HG02973 (cell line): Measurements from ENCODE around the gene IPCEF1.
A peak's percentile ranks its signal among the peaks of the same experiment; 100 is the strongest.

ENCODE experiments used
- ATAC-seq: cut with Tn5 transposase; IDR thresholded peaks from one replicate; pipeline ENCODE4 v1.9.1; 2021; ENCODE audit warnings: moderate library complexity; ENCODE audit not compliant: unreplicated experiment

IPCEF1 gene

DNA sequence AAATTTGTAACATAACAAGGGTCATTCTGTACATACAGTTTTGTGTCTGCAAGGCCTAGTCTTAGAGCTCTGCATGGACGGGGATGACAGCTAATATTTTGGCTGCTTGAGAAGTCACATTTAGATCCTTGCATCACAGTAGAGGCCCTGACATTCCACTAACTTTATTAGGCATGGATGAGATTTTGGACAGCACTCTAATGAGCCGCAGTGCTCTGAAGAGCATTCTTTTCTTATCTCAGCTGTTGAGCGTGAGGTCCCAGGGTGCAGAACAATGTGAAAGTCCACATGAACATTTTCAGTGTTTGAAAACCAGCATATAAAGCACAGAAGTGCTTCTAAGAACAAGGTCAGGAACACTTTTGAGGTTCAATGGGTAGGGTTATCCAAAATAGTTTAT lies 58.9 kb downstream of the IPCEF1 start:
- ATAC-seq, result no peak

DNA sequence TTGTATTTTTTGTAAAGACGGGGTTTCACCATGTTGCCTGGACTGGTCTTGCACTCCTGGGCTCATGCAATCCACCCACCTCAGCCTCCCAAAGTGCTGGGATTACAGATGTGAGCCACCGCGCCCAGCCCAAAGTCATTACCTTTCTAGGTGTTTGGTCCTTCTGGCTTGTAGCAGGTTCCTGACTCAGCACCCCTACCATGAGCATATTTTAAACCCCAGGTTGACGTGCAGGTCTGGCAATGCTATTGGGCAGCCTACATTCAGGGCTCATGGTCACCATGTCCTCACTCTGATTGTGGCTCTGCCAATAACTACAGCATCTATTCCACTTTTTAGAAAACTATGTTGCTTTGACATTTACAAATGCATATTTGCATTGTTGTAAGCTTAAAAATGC lies 59.4 kb downstream of the IPCEF1 start:
- no peak for ATAC-seq

DNA sequence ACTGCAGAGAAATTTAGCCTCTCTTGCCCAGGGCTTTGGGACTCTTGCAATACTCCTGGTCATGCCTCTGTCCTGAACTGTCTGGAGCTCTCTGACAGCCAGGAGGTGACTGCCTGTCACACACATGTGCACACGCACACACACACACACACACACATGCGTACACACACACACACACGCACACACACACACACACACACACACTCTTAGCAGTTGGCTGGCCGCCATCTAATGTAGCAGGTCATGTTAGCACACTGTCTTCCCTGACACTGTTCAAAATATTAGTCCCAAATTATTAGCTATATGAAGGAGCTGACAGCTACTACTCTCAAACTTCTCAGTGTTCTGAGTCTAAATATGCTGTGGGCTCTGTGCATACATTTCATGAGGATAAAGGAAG lies 60.9 kb downstream of the IPCEF1 start:
- no peak for ATAC-seq

DNA sequence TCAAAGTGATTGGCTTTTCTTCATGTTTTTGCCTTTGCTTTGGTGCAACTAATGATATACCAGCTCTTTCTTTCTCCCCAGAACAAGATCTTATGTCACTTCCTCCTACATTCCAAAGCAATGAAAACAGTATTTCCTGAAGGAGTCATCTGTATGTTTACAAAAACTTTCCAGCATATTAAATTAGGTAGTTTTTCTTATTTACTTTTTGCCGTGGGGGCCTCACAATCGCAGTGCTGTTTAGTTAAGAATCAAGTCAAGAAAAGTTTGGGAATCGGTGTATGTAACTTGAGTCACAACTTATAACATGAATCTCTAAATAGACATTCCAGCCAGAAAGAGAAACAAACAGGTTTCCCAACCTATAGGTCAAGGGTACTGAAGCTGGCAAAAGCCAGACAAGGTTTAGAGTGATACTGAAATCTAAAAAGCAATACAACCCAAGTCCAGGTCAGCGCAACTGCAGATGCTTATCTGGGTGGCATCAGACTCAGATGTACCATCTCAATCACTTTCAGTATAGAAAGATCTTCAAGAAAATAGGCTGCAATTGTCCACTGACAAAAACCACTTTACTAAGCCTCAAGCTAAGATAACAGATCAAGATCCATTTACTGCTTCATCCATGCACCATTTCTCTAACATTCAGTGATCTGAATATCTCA lies 63.6 kb downstream of the IPCEF1 start:
- ATAC-seq, result no peak

DNA sequence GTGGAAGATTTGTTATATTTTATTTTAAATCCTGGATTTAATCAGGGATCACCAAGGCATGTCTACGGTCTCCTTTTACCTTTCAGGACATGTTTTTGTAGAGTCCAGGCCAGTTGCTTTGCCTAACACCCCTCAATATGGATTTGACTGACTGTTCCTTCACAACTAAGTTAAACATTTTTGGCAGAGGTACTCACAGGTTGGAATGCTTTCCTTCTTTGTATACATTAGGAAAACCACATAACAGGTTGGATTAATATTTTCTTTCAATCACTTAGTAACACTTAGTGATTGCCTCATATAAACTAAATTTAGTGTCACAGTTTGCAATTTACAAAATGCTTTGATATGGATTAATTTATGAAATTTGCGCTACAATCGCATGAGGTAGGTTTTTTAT lies 64.5 kb downstream of the IPCEF1 start:
- ATAC-seq, result no peak

DNA sequence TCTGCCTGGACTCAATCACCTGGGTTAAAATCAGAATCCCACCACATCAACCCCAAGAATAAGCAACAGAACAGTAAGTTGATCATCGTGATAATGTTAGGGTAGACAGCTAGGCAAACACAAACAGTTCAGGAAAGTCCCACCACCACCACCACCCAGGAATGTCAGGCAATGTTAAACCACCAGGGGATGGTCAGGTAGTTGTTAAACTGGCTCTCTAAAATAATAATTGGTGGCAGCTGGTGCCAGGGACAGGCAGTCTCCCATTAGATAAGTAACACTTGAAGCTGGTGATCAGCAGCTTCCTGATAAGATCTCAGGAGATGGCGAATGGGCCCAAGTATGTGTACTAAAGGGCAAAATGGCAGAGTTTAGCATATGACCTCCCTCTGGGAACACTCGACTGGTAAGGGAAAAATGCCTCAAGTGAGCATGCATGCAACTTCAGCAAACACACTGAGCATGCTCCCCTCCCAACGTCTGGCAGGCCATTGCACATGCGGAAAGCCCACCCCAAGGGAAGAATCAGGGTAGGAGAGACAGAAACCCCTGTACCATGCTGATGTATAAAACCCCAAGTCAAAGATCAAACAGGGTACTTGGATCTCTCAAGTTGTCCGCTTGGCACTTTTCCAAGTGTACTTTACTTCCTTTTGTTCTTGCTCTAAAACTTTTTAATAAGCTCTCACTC lies 66.6 kb downstream of the IPCEF1 start:
- ATAC-seq, result no peak

DNA sequence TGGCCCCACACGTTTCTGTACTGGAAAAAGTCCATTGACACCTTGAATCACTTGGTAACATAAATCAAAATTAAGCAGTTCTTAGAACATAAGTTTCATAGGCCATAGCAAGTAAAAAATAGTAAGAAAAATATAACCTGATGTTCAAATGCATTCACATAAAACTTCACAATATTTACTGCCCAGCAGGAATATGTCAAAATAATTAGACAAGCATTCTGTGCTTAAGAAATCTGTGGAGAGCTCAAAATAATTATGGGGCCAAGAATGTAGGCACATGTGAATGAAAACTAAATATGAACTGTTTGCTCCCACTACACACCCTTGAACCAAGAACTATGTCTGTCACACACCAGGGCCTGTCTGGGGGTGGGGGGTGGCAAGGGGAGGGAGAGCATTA lies 70.8 kb downstream of the IPCEF1 start:
- ATAC-seq, result no peak

DNA sequence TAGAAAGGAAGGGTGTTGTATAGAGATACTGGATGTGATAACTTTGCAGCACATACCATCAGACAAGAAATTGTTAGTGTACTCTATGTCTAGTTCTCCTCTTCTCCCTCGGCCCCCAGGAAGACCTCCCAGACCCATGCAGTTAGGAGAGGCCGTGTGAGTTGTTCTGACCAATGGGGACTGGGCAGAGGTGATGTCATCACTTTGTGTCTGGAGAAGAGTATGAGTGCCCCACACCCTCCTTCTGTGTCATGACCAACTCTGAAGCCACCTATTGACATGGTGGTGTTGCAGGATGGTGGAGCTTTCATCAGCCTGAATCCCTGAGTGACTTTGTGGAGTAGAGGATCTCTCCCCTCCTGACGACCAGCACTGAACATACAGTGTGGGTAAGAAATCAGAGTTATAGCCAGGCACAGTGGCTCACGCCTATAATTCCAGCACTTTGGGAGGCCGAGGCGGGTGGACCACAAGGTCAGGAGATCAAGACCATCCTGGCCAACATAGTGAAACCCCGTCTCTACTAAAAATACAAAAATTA lies 72.2 kb downstream of the IPCEF1 start:
- no peak for ATAC-seq

DNA sequence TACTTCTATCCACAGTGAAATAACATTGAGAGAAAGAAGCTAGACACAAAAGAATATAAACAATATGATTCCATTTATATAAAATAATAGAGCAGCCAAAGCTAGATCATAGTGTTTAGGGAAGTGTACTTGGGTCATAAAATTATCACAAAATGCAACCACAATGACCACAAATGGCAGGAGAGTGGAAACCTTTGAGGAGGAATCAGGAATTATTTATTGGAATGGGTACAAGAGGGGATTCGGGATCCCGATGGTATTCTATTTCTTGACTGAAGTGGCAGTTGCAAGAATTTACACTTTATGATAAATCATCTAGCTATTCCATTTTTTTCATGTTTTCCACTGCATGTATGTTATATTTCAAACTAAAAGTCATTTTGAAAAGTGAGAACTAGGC lies 76.1 kb downstream of the IPCEF1 start:
- no peak for ATAC-seq

DNA sequence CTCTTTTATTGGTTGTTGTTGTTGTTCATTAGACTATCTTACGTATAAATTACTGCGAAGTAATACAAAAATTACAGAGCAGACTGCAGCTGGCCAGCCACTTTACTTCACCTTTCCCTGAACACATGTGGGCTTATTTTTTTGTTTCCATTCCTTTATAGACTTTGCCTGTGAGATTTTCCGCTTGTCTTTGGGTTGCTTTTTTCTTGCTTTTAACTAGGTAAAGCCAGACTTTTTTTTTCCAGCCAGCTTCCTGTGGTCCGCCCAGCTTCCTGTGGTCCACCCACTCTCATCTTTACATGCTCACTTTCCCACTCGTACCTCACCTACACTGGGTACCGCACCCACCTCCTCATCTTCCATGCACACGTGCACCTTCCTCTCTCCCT lies 79.0 kb downstream of the IPCEF1 start:
- no peak for ATAC-seq

DNA sequence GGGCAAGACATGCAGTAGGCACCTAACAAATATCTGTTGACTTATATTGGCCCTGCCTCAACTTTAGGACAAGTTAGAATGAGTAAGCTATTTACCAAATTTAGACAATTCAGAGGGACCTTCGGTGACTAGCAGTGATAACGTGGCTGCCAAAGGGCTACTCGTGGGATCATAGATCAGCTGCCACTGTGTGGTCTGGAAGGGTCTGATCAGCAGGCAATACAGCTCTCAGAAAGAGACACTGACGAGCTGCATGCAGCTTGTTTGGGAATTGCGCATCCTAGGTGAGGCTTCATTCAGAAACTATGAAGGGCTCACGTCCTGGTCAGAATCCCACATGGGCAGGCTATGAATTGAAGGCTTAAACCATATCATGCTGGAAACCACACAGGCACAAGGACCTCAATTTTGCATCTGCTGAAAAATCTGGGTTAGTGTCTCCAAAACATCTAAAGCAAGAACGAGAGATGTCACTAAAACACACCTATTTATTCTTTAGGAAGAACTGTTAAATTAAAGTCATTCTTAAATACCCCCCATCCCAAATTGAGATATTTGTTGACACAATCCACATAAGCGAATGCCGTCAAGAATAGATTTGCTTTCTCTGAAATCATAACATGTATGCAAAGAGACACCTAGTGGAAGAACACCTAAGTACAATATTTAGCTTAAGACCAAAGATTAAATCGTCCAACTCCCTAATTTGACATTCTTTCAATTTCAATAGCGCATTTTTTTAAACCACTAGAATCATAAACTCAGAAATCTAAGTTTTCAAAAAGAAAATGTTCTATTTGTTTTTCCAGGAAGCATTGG lies 79.6 kb downstream of the IPCEF1 start:
- ATAC-seq, result peak; percentile 60

DNA sequence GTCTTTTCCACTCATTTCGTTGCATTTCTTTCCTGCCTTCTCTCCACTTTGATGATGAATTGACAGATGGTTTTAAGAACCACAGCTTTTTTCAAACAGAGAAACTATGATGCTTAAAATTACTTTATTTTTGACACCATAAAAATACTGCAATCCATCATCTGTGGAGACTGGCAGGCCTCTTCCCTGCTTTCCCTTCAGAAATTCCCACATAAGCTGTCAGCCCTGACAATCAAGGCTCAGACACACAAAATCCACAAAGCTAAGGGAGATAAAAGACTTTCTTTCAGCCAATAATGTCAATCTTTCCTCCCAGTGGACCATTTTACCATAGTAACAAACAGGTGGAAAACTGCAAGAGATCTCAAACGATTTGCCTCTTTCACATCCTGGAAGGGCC lies 82.4 kb downstream of the IPCEF1 start:
- ATAC-seq, result no peak

DNA sequence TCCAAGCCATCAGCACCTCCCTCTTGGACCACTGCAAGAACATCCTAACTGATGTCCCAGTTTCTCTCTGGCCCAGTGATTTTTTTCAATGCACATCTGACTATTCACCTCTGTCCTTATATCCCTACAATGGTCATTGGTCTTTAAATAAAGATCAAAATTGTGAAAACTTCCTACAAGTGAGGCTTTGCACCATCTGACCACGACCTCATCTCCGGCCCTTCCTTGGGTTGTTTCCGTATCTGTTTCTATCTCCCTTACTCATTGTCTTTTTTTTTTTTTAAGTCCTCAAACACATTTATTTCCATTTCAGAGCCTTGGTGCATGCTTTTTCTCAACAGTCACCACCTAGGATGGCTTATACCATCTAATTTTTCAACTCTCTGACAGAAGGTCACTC lies 88.1 kb downstream of the IPCEF1 start:
- ATAC-seq, result no peak

DNA sequence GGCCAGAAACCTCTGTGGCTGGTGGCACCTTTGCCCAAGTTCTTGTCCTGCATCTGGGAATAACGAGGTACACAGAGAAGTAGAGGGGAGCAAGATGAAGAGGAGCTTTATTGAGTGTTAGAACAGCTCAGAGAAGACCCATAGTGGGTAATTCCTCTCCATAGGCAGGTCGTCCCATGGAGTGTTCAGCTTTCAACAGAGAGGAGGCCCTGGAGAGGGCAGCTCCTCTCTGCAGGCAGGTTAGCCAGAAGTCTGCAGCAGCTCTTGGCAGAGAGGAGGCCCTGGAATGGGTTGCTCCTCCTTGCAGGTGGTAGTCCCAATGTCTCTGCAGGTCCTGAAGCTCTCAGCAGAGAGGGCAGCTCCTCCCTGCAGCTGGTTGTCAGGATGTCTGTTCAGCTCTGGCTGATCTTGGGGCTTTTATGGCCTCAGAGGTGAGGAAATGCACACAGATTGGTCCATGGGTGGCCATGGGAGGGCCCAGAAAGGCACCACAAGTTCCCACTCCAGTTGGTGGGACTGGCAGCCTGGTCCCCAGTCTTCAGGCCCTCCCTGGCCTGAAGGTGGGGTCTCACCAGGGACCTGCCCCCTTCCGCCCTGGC lies 89.0 kb downstream of the IPCEF1 start:
- ATAC-seq, result no peak

DNA sequence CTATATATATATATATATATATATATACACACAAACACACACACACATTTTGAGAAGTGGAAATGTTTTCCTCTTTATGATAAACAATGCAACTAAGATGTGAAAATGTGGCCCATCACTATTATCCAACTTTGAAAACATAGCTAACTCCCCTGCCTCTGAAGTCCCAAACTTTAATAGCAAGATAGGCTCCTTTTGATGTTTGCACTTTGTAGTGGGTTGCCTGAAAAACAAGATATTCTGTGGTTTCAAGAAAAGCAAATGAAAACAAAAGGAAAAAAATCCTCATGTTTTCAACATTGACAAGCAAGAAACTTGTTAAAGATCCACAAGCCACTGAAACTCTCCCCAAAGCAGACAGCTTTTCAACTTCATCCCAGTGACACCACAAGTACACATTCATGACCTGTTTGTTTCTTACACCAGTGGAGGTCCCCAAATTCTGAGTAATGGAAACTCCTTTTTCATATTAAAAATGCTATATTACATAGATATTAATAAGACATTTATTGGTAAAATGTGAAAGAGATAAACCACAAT lies 90.0 kb downstream of the IPCEF1 start:
- ATAC-seq, result no peak

DNA sequence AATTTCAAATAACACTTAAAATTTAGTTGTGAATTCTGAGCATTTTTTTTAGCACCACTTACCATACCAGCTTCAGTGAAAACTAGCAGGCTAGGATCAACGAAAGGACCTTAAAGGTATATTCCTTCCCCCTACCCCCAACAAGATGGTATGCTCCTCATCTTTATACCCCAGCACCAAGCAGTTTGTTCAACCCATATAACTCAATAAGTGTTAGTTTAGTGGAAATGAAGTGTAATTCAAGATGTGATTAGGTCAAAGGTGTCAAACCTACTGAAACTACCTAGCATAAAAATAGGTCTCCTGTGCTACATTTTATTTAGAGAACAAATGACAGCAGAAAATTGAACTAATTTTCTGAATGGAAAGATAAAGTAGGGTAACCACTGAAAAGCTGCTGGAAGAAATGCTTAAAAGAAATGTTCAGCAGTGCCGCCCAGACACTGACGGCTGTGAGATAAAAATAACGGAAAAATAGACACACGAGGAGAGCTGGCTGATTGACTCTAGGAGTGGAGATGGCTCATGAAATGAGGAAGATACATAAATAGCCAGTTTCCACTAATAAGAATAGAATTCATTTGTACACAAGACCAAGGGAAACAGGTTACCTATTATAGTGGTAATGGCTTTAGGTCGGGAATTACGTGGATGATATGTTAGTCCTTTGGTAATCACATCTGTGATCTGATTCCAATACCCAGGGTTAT lies 94.8 kb downstream of the IPCEF1 start:
- peak; percentile 29 for ATAC-seq

DNA sequence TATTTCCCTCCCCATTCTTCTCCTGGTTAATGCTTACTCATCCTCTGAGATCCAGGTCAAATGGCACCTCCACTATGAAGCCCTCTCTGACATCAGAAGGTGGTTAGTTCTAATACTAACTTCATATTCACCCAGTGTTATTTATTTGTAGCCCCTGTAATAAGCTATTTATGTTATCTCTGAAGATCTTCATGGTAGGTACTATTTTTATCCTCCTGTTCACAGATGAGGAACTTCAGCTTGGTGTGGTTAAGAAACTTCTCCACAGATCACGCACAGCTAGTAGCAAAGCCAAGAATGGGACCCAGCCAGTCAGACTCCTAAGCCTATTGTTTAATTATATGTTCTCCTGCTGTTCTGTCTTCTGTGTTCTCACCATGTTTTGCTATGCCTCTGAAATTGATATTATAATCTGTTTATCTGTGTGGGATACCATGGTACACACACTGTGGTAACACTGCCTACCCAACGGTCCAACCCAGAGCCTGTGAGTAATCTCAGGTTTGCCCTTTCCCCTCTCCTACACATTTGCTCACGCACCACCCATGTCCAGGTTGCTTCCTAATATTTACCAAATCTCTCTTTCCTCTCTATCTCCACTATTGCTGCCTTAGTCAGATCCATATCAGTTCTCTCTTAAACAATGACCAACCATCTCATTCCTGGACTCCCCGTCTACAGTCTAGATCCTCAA lies 98.4 kb downstream of the IPCEF1 start:
- peak; percentile 82 for ATAC-seq

DNA sequence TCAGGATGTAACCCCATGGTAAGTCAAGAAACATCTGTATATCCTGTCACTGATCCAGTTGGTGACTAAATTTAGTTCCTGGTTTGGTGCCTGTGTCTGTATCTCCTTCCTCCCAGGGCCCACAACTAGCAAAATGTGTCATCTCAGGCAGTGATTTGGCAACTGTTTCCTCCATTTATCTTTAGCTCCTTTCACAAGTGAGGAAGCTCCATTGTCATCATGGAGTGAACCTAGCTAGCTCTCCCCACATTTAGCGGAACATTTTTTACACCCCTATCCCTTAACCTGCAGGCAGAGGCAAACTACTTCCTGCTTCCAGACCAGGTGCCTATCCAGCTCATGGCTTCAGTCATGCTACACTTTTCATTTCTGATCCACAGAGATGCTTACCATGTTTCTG lies 99.5 kb downstream of the IPCEF1 start:
- no peak for ATAC-seq

DNA sequence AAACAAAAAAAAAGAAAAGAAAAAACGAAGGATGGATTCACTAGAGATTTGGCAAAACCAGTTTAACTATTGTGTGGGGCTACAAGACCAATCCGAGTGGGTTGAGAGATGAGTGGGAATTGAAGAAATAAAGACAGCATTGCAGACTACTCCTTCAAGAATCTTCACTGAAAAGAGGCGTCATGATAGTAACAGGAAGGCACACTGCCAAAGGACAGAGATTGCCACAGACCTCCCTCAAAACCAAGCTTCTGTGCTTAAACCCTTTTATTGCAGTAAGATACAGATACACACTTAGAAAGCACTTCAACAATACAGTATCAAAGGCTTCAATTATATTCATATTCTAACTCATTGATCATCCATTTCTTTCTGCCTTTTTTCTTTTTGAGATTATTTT lies 103.9 kb downstream of the IPCEF1 start:
- ATAC-seq, result no peak

DNA sequence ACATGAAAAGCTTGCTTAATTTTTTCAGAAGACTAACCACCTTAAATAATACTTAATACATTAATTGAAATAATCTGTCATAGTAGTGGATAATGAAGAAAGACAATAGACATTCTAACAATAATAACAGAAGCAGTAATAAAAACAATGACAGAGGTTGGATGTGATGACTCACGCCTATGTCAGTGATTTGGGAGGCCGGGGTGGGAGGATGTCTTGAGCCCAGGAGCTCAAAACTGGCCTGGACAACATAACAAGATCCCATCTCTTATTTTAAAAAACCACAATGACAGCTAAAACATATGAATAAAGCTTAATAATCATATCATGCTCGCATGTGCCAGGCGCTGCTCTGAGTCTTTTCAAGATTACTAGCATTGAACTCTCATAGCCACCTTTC lies 105.5 kb downstream of the IPCEF1 start:
- ATAC-seq, result no peak
